ENCODE measurements around the gene SCN10A.

SCN10A gene

DNA sequence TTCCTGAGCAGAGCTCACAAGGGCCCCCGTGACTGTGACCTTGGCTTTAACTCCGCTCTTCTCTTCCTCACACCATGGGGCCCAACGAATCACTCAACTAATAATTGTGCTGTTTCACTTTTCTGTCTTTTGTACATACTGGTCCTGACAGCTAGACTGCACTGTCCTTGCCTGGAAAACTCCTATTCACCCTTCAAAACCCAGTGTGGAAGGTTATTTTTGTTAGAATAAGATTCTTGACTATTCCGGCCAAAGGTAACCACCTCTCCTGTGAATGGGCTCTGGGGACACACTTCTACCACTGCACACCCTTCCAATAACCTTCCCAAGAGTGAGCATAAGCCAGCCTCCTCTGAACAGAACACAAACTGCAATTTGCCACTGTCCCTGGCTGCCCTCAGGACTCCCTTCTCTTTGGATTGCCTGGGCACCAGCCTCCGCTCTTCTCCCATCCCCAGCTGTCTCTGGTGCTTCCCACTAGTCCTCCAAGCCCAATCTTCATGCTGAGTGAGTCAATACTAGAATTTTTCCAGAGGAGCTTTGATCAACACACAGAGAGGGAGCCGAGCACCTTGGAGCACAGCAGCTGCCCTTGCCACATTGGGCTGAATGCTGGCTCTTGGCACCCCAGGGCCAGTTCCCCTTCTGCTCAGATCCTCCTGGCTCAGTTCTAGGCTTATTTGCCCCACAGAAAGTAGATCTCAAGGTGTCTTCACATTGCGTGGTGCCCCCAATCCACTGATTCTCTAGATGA is 168.6 kb downstream of the SCN10A start:
- DNase-seq (ENCODE audit: low read depth), result no peak
- no peak overlapping the region for H3K4me3 ChIP-seq (replicated peaks; ENCODE audit: low read depth, low read length)
- TF ChIP-seq, protein P1, sequence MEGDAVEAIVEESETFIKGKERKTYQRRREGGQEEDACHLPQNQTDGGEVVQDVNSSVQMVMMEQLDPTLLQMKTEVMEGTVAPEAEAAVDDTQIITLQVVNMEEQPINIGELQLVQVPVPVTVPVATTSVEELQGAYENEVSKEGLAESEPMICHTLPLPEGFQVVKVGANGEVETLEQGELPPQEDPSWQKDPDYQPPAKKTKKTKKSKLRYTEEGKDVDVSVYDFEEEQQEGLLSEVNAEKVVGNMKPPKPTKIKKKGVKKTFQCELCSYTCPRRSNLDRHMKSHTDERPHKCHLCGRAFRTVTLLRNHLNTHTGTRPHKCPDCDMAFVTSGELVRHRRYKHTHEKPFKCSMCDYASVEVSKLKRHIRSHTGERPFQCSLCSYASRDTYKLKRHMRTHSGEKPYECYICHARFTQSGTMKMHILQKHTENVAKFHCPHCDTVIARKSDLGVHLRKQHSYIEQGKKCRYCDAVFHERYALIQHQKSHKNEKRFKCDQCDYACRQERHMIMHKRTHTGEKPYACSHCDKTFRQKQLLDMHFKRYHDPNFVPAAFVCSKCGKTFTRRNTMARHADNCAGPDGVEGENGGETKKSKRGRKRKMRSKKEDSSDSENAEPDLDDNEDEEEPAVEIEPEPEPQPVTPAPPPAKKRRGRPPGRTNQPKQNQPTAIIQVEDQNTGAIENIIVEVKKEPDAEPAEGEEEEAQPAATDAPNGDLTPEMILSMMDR (IDR thresholded peaks at IDR 0.05; ENCODE audit: low read length, missing control alignments), result no peak

All from fibroblast of pulmonary artery (primary cell).